GM12801 (cell line): ENCODE data around the gene SH3PXD2A.

Experiments used
- TF ChIP-seq, protein P1 (sequence below): IDR thresholded peaks from one replicate; pipeline ENCODE4 v1.5.1; 2011; ENCODE audit warnings: control low read depth; ENCODE audit not compliant: insufficient read length; ENCODE audit errors: extremely low read depth

SH3PXD2A gene

GRCh38 chr10:103874730-103875129 is 19.4 kb upstream of the SH3PXD2A start:
- TF ChIP-seq, protein P1, sequence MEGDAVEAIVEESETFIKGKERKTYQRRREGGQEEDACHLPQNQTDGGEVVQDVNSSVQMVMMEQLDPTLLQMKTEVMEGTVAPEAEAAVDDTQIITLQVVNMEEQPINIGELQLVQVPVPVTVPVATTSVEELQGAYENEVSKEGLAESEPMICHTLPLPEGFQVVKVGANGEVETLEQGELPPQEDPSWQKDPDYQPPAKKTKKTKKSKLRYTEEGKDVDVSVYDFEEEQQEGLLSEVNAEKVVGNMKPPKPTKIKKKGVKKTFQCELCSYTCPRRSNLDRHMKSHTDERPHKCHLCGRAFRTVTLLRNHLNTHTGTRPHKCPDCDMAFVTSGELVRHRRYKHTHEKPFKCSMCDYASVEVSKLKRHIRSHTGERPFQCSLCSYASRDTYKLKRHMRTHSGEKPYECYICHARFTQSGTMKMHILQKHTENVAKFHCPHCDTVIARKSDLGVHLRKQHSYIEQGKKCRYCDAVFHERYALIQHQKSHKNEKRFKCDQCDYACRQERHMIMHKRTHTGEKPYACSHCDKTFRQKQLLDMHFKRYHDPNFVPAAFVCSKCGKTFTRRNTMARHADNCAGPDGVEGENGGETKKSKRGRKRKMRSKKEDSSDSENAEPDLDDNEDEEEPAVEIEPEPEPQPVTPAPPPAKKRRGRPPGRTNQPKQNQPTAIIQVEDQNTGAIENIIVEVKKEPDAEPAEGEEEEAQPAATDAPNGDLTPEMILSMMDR, result no peak

- TF ChIP-seq, protein P1, result no peak
Measured at GRCh38 chr10:103872137-103872931, 17.0 kb upstream of the SH3PXD2A start.

DNA sequence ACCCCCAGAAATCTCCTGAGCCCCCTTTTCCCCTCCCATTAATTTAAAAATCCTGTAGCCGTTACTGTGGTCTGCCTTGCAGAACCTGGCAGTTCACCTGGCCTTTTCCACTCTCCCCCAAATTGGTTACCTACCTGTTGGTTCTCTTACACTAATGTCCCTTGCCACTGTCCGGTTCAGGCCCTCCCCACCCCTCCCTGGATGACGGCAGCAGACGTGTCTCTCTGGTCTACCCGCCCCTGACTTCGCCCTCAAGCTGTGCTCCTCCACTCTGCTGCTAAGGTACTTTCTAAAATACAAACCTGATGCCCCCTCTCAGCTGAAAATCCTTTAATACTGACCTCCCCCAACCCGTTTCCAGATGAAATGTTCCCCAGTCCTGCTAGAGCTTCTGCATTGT is 15.6 kb upstream of the SH3PXD2A start:
- TF ChIP-seq, protein P1, result no peak

DNA sequence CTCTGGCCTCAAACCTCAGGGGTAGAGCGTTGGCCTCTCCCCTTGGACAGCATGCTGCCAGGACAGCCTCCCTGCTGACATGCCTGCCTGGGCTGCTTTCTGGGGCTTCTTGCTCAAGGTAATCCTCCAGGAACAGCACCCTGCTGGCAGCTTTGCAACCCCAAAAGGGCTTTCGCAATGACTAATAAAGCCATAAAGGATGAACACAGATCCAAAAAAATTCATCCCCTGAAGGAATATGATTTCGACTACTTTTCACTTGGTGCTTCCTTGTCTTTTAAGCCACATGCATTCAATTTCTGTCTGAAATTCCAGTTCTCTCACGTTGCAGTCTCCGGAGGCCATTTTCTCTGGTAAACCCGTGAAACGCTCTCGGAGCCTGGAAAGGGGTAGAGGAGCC is 15.1 kb upstream of the SH3PXD2A start:
- TF ChIP-seq, protein P1, result no peak

DNA sequence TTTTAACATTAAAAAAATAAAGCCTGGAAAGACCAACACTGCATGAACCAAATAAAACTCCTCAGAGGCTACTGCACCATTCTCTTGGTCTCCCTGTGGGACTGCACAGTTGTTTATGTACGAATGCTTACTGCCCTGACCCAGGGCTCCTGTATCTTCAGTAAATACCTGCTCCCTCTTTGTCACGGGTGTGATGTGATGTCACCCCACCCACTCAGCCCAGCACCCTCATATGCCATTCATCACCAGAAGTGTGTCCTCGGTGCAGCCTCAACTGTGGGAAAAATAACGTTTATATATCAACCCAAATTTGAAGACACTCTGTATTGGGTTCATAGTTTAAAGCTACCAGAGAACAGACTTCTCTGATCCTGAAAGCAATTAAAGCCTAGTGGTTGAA is 14.0 kb upstream of the SH3PXD2A start:
- TF ChIP-seq, protein P1, result no peak

- TF ChIP-seq, protein P1, result no peak
Measured at GRCh38 chr10:103868200-103868599, 12.8 kb upstream of the SH3PXD2A start.

DNA sequence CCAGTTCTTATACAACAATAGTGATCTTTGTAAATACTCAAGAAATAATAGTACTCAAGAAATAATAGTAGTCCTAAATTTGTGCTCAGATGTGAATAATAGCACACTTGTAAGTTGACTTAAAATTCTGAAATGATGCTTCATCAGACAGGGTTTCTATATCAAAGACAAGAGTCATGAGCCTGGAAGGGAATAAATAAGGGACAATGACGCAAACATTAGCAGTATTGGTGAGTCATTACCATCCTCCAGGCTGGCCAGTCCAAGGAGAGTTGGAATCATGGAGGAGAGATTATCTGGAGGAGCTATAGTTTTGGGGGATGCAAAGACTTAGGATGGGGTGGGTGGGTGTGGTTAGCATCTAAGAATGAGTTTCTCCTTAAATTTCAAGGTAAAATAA is 6.1 kb upstream of the SH3PXD2A start:
- TF ChIP-seq, protein P1, result no peak
